SK-N-SH (cell line): ENCODE measurements around the gene SMAP1. TPM values are rescaled to one million over a fixed set of nuclear protein-coding genes. Genes with fewer than 3 reads are reported as not detected.

Experiments
- CTCF ChIA-PET: fragments of 300-600, 350-600 bp; formaldehyde crosslinking; extraction: SDS; loops from one replicate; lab custom pipeline; 2021; lab: Yijun Ruan, JAX
- POLR2A ChIA-PET: fragments of 350-600 bp; sonication (Branson Sonifier 250); formaldehyde crosslinking; extraction: SDS; loops from one replicate; lab custom pipeline; 2020; ENCODE audit warnings: antibody characterized with exemption, inconsistent platforms; lab: Yijun Ruan, JAX
- DNase-seq: peaks from one replicate; pipeline ENCODE4 v3.0.0; 2012
- H2AFZ ChIP-seq: fragments of 200-600 bp; sonication (generic); 2 replicates; pipeline ENCODE4 v1.8.1; 2016; ENCODE audit warnings: antibody characterized with exemption, mild to moderate bottlenecking, low read depth
- H3F3A ChIP-seq: fragments of 200-600 bp; sonication (generic); replicated peaks from 2 replicates; pipeline ENCODE3; 2016; ENCODE audit warnings: antibody characterized with exemption, mild to moderate bottlenecking; ENCODE audit not compliant: insufficient read depth
- H3K27ac ChIP-seq, 2 experiments: fragments of 200-500 bp in 1 of 2; fragments of 200-600 bp in 1 of 2; sonication (Bioruptor generic) in 1 of 2; sonication (generic), shearing (Covaris generic) in 1 of 2; 2 replicates each; pipeline versions ENCODE4 v1.5.1 to v1.6.1; 2014 to 2016; ENCODE audit warnings: low read depth in 2 of 2, inconsistent platforms in 1 of 2, low read length in 1 of 2, mild to moderate bottlenecking in 1 of 2, mixed read lengths in 1 of 2
- H3K27me3 ChIP-seq: fragments of 200-600 bp; sonication (generic), shearing (Covaris generic); 2 replicates; pipeline ENCODE4 v1.6.1; 2016; ENCODE audit warnings: mixed run types; ENCODE audit not compliant: insufficient read depth
- H3K36me3 ChIP-seq, 2 experiments: fragments of 200-500 bp in 1 of 2; fragments of 200-600 bp in 1 of 2; sonication (Bioruptor generic) in 1 of 2; sonication (generic) in 1 of 2; replicated peaks in 1 of 2; 2 replicates each; pipeline versions ENCODE3 to v1.5.1; 2014 to 2016; ENCODE audit warnings: low read length in 1 of 2, mild to moderate bottlenecking in 1 of 2; ENCODE audit not compliant: insufficient read depth in 2 of 2, control insufficient read depth in 1 of 2
- H3K4me1 ChIP-seq, 2 experiments: fragments of 200-500 bp in 1 of 2; fragments of 200-600 bp in 1 of 2; sonication (Bioruptor generic) in 1 of 2; sonication (generic), shearing (Covaris generic) in 1 of 2; 2 replicates each; pipeline versions ENCODE4 v1.5.1 to v1.6.1; 2014 to 2016; ENCODE audit warnings: low read depth in 1 of 2, low read length in 1 of 2, mixed run types in 1 of 2; ENCODE audit not compliant: insufficient read depth in 2 of 2, control insufficient read depth in 1 of 2
- H3K4me2 ChIP-seq: fragments of 200-600 bp; sonication (generic), shearing (Covaris generic); 2 replicates; pipeline ENCODE4 v1.6.1; 2017; ENCODE audit warnings: mixed run types
- H3K4me3 ChIP-seq, 2 experiments: fragments of 200-500 bp in 1 of 2; fragments of 200-600 bp in 1 of 2; sonication (Bioruptor generic) in 1 of 2; sonication (generic), shearing (Covaris generic) in 1 of 2; 2 replicates each; pipeline versions ENCODE4 v1.5.1 to v1.8.1; 2014 to 2016; ENCODE audit warnings: low read depth in 2 of 2, inconsistent platforms in 1 of 2, low read length in 1 of 2, mild to moderate bottlenecking in 1 of 2, mixed read lengths in 1 of 2, moderate library complexity in 1 of 2
- H3K79me2 ChIP-seq: fragments of 200-600 bp; sonication (generic); 2 replicates; pipeline ENCODE4 v1.8.1; 2017; ENCODE audit warnings: mild to moderate bottlenecking; ENCODE audit not compliant: insufficient read depth
- H3K9ac ChIP-seq: fragments of 200-600 bp; sonication (generic); 2 replicates; pipeline ENCODE4 v1.6.1; 2017; ENCODE audit warnings: mixed run types
- H3K9me2 ChIP-seq: fragments of 200-600 bp; sonication (generic); 2 replicates; pipeline ENCODE4 v1.6.1; 2017; ENCODE audit warnings: mixed run types
- H3K9me3 ChIP-seq: fragments of 200-600 bp; sonication (generic); 2 replicates; pipeline ENCODE4 v1.6.1; 2017; ENCODE audit warnings: mixed run types, mild to moderate bottlenecking, moderate library complexity
- H4K20me1 ChIP-seq: fragments of 200-600 bp; sonication (generic); 2 replicates; pipeline ENCODE4 v1.6.1; 2017; ENCODE audit warnings: mild to moderate bottlenecking, mixed run types; ENCODE audit not compliant: insufficient read depth
- CHD2 ChIP-seq: fragments of 150-350 bp; IDR thresholded peaks from 2 replicates; pipeline ENCODE4 v1.6.1; 2018; ENCODE audit warnings: low read length; ENCODE audit not compliant: partially characterized antibody
- ELF1 ChIP-seq: IDR thresholded peaks from 2 replicates; pipeline ENCODE4 v1.4.0; 2012
- FOSL2 ChIP-seq: IDR thresholded peaks from 2 replicates; pipeline ENCODE4 v1.4.0; 2012; ENCODE audit warnings: low read depth, mild to moderate bottlenecking, moderate library complexity, borderline replicate concordance
- FOXM1 ChIP-seq: IDR thresholded peaks from 2 replicates; pipeline ENCODE4 v1.4.0; 2012; ENCODE audit warnings: low read depth, mild to moderate bottlenecking
- GABPA ChIP-seq: IDR thresholded peaks from 2 replicates; pipeline ENCODE4 v1.4.0; 2012; ENCODE audit warnings: low read depth, mild to moderate bottlenecking
- MEF2A ChIP-seq: IDR thresholded peaks from 2 replicates; pipeline ENCODE4 v1.4.0; 2012; ENCODE audit warnings: low read depth, borderline replicate concordance
- MXI1 ChIP-seq: IDR thresholded peaks from 2 replicates; pipeline ENCODE4 v1.6.1; 2012; ENCODE audit warnings: mild to moderate bottlenecking, low read depth, low read length, improper control_type of control experiment
- NRF1 ChIP-seq: IDR thresholded peaks from 2 replicates; pipeline ENCODE4 v1.6.1; 2012; ENCODE audit warnings: low read depth, mild to moderate bottlenecking, low read length
- POLR2AphosphoS5 ChIP-seq: IDR thresholded peaks from 2 replicates; pipeline ENCODE4 v1.6.1; 2012; ENCODE audit warnings: low read depth, low read length
- RAD21 ChIP-seq: IDR thresholded peaks from 2 replicates; pipeline ENCODE4 v1.6.1; 2012; ENCODE audit warnings: mild to moderate bottlenecking, low read length
- RXRA ChIP-seq: IDR thresholded peaks from 2 replicates; pipeline ENCODE4 v1.4.0; 2012; ENCODE audit warnings: low read depth, mild to moderate bottlenecking, borderline replicate concordance
- SIN3A ChIP-seq: IDR thresholded peaks from 2 replicates; pipeline ENCODE4 v1.6.1; 2012; ENCODE audit warnings: low read depth, mild to moderate bottlenecking, low read length, moderate library complexity, borderline replicate concordance
- TAF1 ChIP-seq: IDR thresholded peaks from 2 replicates; pipeline ENCODE4 v1.6.1; 2012; ENCODE audit warnings: low read depth, mild to moderate bottlenecking, low read length, moderate library complexity, borderline replicate concordance
- YY1 ChIP-seq: IDR thresholded peaks from 2 replicates; pipeline ENCODE4 v1.4.0; 2012; ENCODE audit warnings: low read depth, mild to moderate bottlenecking
- WGBS: methylation state at CpG from one replicate; pipeline ENCODE4 v1.1.6; 2017; ENCODE audit warnings: low lambda C conversion rate; 5-methylcytosine and 5-hydroxymethylcytosine counted together
- polyA plus RNA-seq, 3 experiments: library from polyadenylated mRNA; depleted of rRNA; stranded (reverse); fragments of >200 nt; gene quantifications; 2 replicates each; pipeline ENCODE4 v1.2.3, GENCODE V29; 2012
- TF ChIP-seq, protein P1 (sequence below): IDR thresholded peaks from 2 replicates; pipeline ENCODE4 v1.4.0; 2012; ENCODE audit warnings: low read depth, borderline replicate concordance
- TF ChIP-seq, protein P2 (sequence below): fragments of 150-350 bp; IDR thresholded peaks from 2 replicates; pipeline ENCODE4 v1.6.1; 2016; ENCODE audit warnings: mild to moderate bottlenecking, low read depth, low read length
- TF ChIP-seq, protein P3 (sequence below): IDR thresholded peaks from 2 replicates; pipeline ENCODE4 v1.4.0; 2012; ENCODE audit warnings: low read depth
- TF ChIP-seq, protein P4 (sequence below): IDR thresholded peaks from 2 replicates; pipeline ENCODE4 v1.4.0; 2012; ENCODE audit warnings: low read depth, borderline replicate concordance
- TF ChIP-seq, protein P5 (sequence below): fragments of 200-600 bp; sonication (generic); IDR thresholded peaks from 2 replicates; pipeline ENCODE4 v1.6.1; 2017; ENCODE audit warnings: antibody characterized with exemption, mild to moderate bottlenecking, moderate library complexity
- TF ChIP-seq, protein P6 (sequence below): IDR thresholded peaks from 2 replicates; pipeline ENCODE4 v1.6.1; 2012; ENCODE audit warnings: mild to moderate bottlenecking, low read depth, low read length, moderate library complexity

SMAP1 gene
- polyA plus RNA-seq, 1 of the 3 experiments (the other 2 are of a cell fraction) = 12.6 TPM

DNA sequence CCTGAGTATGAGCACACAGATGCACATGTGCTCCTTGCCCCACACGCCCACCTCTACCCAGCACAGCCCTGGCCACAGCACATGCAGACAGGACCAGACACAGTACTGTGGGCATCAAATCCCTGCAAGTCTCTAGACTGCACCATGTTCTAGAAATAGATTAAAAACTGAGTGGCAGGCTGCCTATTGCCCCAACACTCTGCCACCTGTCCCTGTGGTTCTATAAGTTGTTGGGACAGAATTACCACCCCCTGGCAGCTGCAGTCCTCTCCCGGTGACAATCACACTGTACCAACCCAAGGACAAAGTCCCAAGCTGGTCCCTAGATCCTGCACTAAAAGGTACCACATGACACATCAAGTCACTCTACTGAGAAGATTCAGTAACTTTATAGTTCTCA is 219.0 kb downstream of the SMAP1 start (continued):
- TF ChIP-seq, protein P1, sequence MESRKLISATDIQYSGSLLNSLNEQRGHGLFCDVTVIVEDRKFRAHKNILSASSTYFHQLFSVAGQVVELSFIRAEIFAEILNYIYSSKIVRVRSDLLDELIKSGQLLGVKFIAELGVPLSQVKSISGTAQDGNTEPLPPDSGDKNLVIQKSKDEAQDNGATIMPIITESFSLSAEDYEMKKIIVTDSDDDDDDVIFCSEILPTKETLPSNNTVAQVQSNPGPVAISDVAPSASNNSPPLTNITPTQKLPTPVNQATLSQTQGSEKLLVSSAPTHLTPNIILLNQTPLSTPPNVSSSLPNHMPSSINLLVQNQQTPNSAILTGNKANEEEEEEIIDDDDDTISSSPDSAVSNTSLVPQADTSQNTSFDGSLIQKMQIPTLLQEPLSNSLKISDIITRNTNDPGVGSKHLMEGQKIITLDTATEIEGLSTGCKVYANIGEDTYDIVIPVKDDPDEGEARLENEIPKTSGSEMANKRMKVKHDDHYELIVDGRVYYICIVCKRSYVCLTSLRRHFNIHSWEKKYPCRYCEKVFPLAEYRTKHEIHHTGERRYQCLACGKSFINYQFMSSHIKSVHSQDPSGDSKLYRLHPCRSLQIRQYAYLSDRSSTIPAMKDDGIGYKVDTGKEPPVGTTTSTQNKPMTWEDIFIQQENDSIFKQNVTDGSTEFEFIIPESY = no peak

DNA sequence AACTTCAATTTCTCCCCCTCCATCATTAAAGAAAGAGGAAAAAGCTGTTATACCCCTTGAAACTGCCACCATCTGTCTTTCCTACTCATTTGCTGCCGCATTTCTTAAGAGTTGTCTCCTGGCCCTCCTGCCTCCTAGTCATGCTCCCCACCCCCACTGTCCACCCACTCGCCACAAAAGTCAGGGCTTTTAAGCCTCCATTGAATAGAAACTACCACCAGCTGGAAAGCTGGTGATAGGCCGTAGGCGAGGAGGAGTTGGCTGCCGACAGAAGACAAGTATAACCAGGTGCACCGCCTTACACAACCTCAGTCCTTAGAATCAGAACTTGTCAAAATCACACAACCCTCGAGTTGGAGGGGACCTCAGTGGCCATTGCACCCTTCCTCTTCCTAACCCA is 221.6 kb downstream of the SMAP1 start:
- Histone ChIP-seq H3K27me3 (no peaks in the 10 kb centered on the region; the same call in 1 of the 2 replicates), H2AFZ (no peak overlapping the region), H3K4me3 (no peak overlapping the region), H4K20me1 (no peaks in the 10 kb centered on the region), H3K9ac (no peak overlapping the region), H3K9me3 (no peaks in the 10 kb centered on the region), H3K79me2 (no peaks in the 10 kb centered on the region), H3F3A (no peaks in the 10 kb centered on the region), H3K36me3 (no peaks in the 10 kb centered on the region), H3K4me1 (no peaks in the 10 kb centered on the region), H3K9me2 (no peaks in the 10 kb centered on the region), H3K27ac (no peak overlapping the region), H3K4me2 (no peak overlapping the region)
- TF ChIP-seq, protein P2, sequence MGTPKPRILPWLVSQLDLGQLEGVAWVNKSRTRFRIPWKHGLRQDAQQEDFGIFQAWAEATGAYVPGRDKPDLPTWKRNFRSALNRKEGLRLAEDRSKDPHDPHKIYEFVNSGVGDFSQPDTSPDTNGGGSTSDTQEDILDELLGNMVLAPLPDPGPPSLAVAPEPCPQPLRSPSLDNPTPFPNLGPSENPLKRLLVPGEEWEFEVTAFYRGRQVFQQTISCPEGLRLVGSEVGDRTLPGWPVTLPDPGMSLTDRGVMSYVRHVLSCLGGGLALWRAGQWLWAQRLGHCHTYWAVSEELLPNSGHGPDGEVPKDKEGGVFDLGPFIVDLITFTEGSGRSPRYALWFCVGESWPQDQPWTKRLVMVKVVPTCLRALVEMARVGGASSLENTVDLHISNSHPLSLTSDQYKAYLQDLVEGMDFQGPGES = no peak
- TF ChIP-seq NRF1 = no peak
- TF ChIP-seq, protein P3, sequence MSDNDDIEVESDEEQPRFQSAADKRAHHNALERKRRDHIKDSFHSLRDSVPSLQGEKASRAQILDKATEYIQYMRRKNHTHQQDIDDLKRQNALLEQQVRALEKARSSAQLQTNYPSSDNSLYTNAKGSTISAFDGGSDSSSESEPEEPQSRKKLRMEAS = no peak
- no peak for TF ChIP-seq RXRA
- TF ChIP-seq, protein P4, sequence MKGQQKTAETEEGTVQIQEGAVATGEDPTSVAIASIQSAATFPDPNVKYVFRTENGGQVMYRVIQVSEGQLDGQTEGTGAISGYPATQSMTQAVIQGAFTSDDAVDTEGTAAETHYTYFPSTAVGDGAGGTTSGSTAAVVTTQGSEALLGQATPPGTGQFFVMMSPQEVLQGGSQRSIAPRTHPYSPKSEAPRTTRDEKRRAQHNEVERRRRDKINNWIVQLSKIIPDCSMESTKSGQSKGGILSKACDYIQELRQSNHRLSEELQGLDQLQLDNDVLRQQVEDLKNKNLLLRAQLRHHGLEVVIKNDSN = no peak
- TF ChIP-seq, protein P5, sequence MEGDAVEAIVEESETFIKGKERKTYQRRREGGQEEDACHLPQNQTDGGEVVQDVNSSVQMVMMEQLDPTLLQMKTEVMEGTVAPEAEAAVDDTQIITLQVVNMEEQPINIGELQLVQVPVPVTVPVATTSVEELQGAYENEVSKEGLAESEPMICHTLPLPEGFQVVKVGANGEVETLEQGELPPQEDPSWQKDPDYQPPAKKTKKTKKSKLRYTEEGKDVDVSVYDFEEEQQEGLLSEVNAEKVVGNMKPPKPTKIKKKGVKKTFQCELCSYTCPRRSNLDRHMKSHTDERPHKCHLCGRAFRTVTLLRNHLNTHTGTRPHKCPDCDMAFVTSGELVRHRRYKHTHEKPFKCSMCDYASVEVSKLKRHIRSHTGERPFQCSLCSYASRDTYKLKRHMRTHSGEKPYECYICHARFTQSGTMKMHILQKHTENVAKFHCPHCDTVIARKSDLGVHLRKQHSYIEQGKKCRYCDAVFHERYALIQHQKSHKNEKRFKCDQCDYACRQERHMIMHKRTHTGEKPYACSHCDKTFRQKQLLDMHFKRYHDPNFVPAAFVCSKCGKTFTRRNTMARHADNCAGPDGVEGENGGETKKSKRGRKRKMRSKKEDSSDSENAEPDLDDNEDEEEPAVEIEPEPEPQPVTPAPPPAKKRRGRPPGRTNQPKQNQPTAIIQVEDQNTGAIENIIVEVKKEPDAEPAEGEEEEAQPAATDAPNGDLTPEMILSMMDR = no peak
- TF ChIP-seq FOSL2 = no peak
- no peak for TF ChIP-seq MXI1
- TF ChIP-seq MEF2A = no peak
- TF ChIP-seq SIN3A = no peak
- TF ChIP-seq RAD21 = no peak
- TF ChIP-seq FOXM1 = no peak
- TF ChIP-seq TAF1 = no peak
- TF ChIP-seq YY1 = no peak
- TF ChIP-seq, protein P6, sequence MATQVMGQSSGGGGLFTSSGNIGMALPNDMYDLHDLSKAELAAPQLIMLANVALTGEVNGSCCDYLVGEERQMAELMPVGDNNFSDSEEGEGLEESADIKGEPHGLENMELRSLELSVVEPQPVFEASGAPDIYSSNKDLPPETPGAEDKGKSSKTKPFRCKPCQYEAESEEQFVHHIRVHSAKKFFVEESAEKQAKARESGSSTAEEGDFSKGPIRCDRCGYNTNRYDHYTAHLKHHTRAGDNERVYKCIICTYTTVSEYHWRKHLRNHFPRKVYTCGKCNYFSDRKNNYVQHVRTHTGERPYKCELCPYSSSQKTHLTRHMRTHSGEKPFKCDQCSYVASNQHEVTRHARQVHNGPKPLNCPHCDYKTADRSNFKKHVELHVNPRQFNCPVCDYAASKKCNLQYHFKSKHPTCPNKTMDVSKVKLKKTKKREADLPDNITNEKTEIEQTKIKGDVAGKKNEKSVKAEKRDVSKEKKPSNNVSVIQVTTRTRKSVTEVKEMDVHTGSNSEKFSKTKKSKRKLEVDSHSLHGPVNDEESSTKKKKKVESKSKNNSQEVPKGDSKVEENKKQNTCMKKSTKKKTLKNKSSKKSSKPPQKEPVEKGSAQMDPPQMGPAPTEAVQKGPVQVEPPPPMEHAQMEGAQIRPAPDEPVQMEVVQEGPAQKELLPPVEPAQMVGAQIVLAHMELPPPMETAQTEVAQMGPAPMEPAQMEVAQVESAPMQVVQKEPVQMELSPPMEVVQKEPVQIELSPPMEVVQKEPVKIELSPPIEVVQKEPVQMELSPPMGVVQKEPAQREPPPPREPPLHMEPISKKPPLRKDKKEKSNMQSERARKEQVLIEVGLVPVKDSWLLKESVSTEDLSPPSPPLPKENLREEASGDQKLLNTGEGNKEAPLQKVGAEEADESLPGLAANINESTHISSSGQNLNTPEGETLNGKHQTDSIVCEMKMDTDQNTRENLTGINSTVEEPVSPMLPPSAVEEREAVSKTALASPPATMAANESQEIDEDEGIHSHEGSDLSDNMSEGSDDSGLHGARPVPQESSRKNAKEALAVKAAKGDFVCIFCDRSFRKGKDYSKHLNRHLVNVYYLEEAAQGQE = no peak
- TF ChIP-seq CHD2 = no peak
- no peak for TF ChIP-seq ELF1
- TF ChIP-seq GABPA = no peak
- TF ChIP-seq, protein P1 = no peak
- TF ChIP-seq POLR2AphosphoS5 = no peak
- no peak for DNase-seq
- ChIA-PET POLR2A (no interaction called here), CTCF (no interaction called here)
- 73% methylated on average over 7 of the region's 7 CpGs for WGBS
